K562 (cell line): ENCODE measurements around the gene GPRC5B. TPM values are rescaled to one million over a fixed set of nuclear protein-coding genes. Genes with fewer than 3 reads are reported as not detected.

Experiments
- JUNB ChIP-seq: fragments of 450-650 bp; formaldehyde crosslinking; conservative IDR thresholded peaks from 2 replicates; pipeline ENCODE4 v1.4.0; 2020; ENCODE audit warnings: mild to moderate bottlenecking
- NFXL1 ChIP-seq: fragments of 450-650 bp; formaldehyde crosslinking; IDR thresholded peaks from 2 replicates; pipeline ENCODE4 v1.4.0; 2021; ENCODE audit warnings: mild to moderate bottlenecking
- TAL1 ChIP-seq: fragments of 450-650 bp; IDR thresholded peaks from 2 replicates; pipeline ENCODE4 v1.6.1; 2016; ENCODE audit warnings: mild to moderate bottlenecking
- ZNF121 ChIP-seq: sonication (generic); formaldehyde crosslinking; conservative IDR thresholded peaks from 2 replicates; pipeline ENCODE4 v1.8.0; 2022; ENCODE audit warnings: missing genetic modification reagents
- ZNF384 ChIP-seq: IDR thresholded peaks from 2 replicates; pipeline ENCODE4 v1.6.1; 2012; ENCODE audit warnings: low read depth, low read length, improper control_type of control experiment
- polyA plus RNA-seq, 8 experiments: library from polyadenylated mRNA; depleted of rRNA in 4 of 8; stranded (reverse) in 5 of 8; unstranded in 3 of 8; fragments of >200 nt; fragmentation: Nextera tagmentation in 2 of 8; fragmentation: Illumina TruSeq in 1 of 8; extraction: Ambion mirVana in 2 of 8; extraction: Trizol in 1 of 8; gene quantifications; 2 replicates each; pipeline versions ENCODE4 v1.2.1 to v1.2.3, GENCODE V29; 2011 to 2014; ENCODE audit warnings: inconsistent platforms in 1 of 8, missing spikeins in 1 of 8
- total RNA-seq, 7 experiments: library from RNA; depleted of rRNA in 6 of 7; stranded (reverse); fragments of >200 nt in 6 of 7; fragmentation: Illumina TruSeq in 2 of 7; extraction: Trizol in 2 of 7; gene quantifications; 2 replicates each; pipeline versions ENCODE4 v1.2.1 to v1.2.3, GENCODE V29; 2011 to 2021; ENCODE audit warnings: low replicate concordance in 1 of 7
- TF ChIP-seq, protein P1 (sequence below): fragments of 200-800 bp; sonication (Bioruptor generic); IDR thresholded peaks from 2 replicates; pipeline ENCODE4 v1.6.1; 2017; ENCODE audit warnings: missing genetic modification characterization, missing compliant biosample characterization
- TF ChIP-seq, protein P2 (sequence below), 2 experiments: fragments of 450-650 bp in 1 of 2; sonication (generic) in 1 of 2; formaldehyde crosslinking; conservative IDR thresholded peaks; 2 replicates each; pipeline versions ENCODE4 v1.4.0 to v1.8.1; 2020 to 2022; ENCODE audit warnings: mild to moderate bottlenecking in 1 of 2, missing genetic modification reagents in 1 of 2
- TF ChIP-seq, protein P3 (sequence below): sonication (generic); formaldehyde crosslinking; IDR thresholded peaks from 2 replicates; pipeline ENCODE4 v1.8.1; 2023; ENCODE audit warnings: mild to moderate bottlenecking, missing genetic modification reagents
- TF ChIP-seq, protein P4 (sequence below): sonication (generic); formaldehyde crosslinking; IDR thresholded peaks from 2 replicates; pipeline ENCODE4 v1.8.0; 2022; ENCODE audit warnings: missing genetic modification reagents, mild to moderate bottlenecking, borderline replicate concordance
- TF ChIP-seq, protein P5 (sequence below): fragments of 250-450 bp; sonication (Bioruptor Pico); IDR thresholded peaks from 2 replicates; pipeline ENCODE4 v1.8.0; 2022; ENCODE audit warnings: inconsistent platforms
- TF ChIP-seq, protein P6 (sequence below): IDR thresholded peaks from 2 replicates; pipeline ENCODE4 v1.6.1; 2012; ENCODE audit warnings: low read depth, low read length, improper control_type of control experiment, borderline replicate concordance
- TF ChIP-seq, protein P7 (sequence below): sonication (generic); formaldehyde crosslinking; IDR thresholded peaks from 2 replicates; pipeline ENCODE4 v1.8.1; 2023; ENCODE audit warnings: mild to moderate bottlenecking, missing genetic modification reagents

GPRC5B gene
- total and polyA plus RNA-seq, 9 of the 15 experiments (the other 6 are each of a cell fraction or from before 2014, with no cell fraction given): 0.65 to 5.5 (median 1.3) TPM

DNA sequence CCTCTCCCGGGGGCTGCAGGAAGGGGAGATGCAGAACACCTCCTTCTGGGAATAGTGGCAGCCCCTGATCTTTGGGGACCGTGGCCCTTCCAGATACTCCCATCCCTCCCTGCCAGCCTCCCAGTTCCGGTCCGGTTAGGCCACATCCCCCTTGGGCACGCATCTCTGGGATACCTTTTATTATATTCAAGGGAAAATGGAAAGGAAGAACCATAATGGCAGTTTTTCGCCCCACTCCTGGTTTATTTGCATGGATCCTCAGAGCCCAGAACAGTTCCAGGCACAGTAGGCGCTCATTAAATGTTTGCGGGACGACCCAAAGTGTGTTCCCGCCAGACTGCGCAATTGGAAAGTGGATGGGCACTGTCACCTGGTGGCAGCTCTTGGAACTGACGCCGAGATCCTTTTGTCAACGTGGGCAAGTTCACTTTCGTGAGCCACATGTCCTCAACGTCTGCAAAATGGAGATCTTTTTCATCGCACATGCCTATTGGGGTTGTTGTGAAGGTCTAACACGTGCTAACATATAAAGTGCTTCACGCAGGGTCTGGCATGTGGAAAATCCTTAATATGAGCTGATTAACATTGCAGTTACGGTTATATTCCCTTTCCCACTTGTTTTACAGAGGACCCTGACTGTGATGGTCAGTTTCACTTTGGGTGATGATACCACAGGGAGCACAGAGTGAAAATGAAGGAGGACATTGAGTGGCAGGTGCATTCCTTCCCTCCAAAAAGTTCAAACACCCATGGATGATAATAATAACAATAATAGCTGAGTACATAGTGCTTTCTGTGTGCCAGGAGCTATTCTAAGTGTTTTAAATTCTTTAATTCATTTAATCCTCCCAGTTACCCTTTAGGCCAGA lies 1.7 kb upstream of the GPRC5B start (continued):
- TF ChIP-seq NFXL1 (CRISPR knock-in tag) (no peak), ZNF384 (no peak), ZNF121 (CRISPR knock-in tag) (no peak), TAL1 (no peak), JUNB (CRISPR knock-in tag) (no peak)
- TF ChIP-seq, protein P1, sequence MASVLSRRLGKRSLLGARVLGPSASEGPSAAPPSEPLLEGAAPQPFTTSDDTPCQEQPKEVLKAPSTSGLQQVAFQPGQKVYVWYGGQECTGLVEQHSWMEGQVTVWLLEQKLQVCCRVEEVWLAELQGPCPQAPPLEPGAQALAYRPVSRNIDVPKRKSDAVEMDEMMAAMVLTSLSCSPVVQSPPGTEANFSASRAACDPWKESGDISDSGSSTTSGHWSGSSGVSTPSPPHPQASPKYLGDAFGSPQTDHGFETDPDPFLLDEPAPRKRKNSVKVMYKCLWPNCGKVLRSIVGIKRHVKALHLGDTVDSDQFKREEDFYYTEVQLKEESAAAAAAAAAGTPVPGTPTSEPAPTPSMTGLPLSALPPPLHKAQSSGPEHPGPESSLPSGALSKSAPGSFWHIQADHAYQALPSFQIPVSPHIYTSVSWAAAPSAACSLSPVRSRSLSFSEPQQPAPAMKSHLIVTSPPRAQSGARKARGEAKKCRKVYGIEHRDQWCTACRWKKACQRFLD (CRISPR knock-in tag): no peak
- TF ChIP-seq, protein P2, sequence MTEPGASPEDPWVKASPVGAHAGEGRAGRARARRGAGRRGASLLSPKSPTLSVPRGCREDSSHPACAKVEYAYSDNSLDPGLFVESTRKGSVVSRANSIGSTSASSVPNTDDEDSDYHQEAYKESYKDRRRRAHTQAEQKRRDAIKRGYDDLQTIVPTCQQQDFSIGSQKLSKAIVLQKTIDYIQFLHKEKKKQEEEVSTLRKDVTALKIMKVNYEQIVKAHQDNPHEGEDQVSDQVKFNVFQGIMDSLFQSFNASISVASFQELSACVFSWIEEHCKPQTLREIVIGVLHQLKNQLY (CRISPR knock-in tag; conservative IDR thresholded peaks at IDR 0.05): no peak
- TF ChIP-seq, protein P3, sequence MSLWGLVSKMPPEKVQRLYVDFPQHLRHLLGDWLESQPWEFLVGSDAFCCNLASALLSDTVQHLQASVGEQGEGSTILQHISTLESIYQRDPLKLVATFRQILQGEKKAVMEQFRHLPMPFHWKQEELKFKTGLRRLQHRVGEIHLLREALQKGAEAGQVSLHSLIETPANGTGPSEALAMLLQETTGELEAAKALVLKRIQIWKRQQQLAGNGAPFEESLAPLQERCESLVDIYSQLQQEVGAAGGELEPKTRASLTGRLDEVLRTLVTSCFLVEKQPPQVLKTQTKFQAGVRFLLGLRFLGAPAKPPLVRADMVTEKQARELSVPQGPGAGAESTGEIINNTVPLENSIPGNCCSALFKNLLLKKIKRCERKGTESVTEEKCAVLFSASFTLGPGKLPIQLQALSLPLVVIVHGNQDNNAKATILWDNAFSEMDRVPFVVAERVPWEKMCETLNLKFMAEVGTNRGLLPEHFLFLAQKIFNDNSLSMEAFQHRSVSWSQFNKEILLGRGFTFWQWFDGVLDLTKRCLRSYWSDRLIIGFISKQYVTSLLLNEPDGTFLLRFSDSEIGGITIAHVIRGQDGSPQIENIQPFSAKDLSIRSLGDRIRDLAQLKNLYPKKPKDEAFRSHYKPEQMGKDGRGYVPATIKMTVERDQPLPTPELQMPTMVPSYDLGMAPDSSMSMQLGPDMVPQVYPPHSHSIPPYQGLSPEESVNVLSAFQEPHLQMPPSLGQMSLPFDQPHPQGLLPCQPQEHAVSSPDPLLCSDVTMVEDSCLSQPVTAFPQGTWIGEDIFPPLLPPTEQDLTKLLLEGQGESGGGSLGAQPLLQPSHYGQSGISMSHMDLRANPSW (CRISPR knock-in tag): no peak
- TF ChIP-seq, protein P4, sequence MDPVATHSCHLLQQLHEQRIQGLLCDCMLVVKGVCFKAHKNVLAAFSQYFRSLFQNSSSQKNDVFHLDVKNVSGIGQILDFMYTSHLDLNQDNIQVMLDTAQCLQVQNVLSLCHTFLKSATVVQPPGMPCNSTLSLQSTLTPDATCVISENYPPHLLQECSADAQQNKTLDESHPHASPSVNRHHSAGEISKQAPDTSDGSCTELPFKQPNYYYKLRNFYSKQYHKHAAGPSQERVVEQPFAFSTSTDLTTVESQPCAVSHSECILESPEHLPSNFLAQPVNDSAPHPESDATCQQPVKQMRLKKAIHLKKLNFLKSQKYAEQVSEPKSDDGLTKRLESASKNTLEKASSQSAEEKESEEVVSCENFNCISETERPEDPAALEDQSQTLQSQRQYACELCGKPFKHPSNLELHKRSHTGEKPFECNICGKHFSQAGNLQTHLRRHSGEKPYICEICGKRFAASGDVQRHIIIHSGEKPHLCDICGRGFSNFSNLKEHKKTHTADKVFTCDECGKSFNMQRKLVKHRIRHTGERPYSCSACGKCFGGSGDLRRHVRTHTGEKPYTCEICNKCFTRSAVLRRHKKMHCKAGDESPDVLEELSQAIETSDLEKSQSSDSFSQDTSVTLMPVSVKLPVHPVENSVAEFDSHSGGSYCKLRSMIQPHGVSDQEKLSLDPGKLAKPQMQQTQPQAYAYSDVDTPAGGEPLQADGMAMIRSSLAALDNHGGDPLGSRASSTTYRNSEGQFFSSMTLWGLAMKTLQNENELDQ: no peak
- TF ChIP-seq, protein P5, sequence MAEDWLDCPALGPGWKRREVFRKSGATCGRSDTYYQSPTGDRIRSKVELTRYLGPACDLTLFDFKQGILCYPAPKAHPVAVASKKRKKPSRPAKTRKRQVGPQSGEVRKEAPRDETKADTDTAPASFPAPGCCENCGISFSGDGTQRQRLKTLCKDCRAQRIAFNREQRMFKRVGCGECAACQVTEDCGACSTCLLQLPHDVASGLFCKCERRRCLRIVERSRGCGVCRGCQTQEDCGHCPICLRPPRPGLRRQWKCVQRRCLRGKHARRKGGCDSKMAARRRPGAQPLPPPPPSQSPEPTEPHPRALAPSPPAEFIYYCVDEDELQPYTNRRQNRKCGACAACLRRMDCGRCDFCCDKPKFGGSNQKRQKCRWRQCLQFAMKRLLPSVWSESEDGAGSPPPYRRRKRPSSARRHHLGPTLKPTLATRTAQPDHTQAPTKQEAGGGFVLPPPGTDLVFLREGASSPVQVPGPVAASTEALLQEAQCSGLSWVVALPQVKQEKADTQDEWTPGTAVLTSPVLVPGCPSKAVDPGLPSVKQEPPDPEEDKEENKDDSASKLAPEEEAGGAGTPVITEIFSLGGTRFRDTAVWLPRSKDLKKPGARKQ (CRISPR knock-in tag): 0 out of 2 replicates have a peak, but pooled peaks have one; percentile 53
- TF ChIP-seq, protein P6, sequence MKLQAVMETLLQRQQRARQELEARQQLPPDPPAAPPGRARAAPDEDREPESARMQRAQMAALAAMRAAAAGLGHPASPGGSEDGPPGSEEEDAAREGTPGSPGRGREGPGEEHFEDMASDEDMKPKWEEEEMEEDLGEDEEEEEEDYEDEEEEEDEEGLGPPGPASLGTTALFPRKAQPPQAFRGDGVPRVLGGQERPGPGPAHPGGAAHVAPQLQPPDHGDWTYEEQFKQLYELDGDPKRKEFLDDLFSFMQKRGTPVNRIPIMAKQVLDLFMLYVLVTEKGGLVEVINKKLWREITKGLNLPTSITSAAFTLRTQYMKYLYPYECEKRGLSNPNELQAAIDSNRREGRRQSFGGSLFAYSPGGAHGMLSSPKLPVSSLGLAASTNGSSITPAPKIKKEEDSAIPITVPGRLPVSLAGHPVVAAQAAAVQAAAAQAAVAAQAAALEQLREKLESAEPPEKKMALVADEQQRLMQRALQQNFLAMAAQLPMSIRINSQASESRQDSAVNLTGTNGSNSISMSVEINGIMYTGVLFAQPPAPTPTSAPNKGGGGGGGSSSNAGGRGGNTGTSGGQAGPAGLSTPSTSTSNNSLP: no peak
- TF ChIP-seq, protein P7, sequence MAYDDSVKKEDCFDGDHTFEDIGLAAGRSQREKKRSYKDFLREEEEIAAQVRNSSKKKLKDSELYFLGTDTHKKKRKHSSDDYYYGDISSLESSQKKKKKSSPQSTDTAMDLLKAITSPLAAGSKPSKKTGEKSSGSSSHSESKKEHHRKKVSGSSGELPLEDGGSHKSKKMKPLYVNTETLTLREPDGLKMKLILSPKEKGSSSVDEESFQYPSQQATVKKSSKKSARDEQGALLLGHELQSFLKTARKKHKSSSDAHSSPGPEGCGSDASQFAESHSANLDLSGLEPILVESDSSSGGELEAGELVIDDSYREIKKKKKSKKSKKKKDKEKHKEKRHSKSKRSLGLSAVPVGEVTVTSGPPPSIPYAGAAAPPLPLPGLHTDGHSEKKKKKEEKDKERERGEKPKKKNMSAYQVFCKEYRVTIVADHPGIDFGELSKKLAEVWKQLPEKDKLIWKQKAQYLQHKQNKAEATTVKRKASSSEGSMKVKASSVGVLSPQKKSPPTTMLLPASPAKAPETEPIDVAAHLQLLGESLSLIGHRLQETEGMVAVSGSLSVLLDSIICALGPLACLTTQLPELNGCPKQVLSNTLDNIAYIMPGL (CRISPR knock-in tag): no peak
